Measurements from ENCODE around the gene SOX15.

- TF ChIP-seq CTCF (IDR thresholded peaks at IDR 0.05; ENCODE audit: poor library complexity) (no peak), EZH2 (IDR thresholded peaks at IDR 0.05; ENCODE audit: borderline replicate concordance) (no peak), EZH2phosphoT487 (IDR thresholded peaks at IDR 0.05; ENCODE audit: low read depth, severe bottlenecking, unreplicated experiment) (no peak)
Measured at GRCh38 chr17:7559320-7560171, 30.3 kb downstream of the SOX15 start.

All from hepatocyte (in vitro differentiated cells).